ENCODE measurements around the gene GASK1A. TPM values are rescaled to one million over a fixed set of nuclear protein-coding genes. Genes with fewer than 3 reads are reported as not detected.

Gene GASK1A
- total and polyA plus RNA-seq, 10 of the 15 experiments (the other 5 are each of a cell fraction or from before 2014, with no cell fraction given): 0.18 TPM; not detected in 9

DNA sequence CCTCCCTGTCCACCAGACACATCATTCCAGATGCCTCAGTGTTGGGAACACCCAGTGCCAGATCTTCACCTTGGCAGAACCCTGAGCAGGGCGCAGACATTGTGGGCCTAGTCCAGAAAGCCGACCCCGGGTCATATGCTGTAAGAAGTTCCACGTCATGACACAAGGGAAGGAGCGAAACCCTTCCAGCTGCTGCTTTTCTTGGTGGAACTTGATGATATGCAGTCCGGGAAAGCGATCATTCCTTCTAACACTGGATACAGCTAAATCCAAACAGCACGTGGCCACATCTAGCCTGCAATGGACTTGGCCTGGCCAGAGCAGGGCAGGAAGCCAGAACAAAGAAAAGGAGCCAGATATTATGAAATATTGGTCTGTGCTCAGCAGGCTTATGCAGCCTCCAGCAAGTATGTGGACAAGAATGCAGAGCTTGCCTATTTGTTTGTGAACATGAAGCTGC, 22.0 kb downstream of the GASK1A start:
- no peak overlapping the region for H3K4me3 ChIP-seq
- ChIA-PET CTCF (interaction anchor here (1.4 kb wide), 1 partner anchor 71 kb away, joined by 3 read pairs; no protein-coding TSS in a partner anchor), RAD21 (ENCODE audit: unreplicated experiment) (interaction anchor here (0.6 kb wide), 1 partner anchor 146 kb away, joined by 3 read pairs; no protein-coding TSS in a partner anchor), SMC1A (ENCODE audit: uncharacterized antibody, unreplicated experiment) (no interaction called here), POLR2A (no interaction called here)
- in situ Hi-C loops (cut with MboI) (no loop called here), intact Hi-C loops (cut with micrococcal nuclease; ENCODE audit: unreplicated experiment) (no loop called here)
- no peaks in the 10 kb centered on the region for H3K9me3 ChIP-seq (replicated peaks; ENCODE audit: control insufficient read depth, insufficient read depth, low read length)
- H4K20me1 ChIP-seq (ENCODE audit: control insufficient read depth, insufficient read depth): 0 out of 2 replicates have a peak, but pooled peaks cover 2% of the 10 kb centered on the region
- FAIRE-seq (no peak), DNase-seq (ENCODE audit: low read depth, low spot score) (no peak), ATAC-seq (no peak)
- no peak overlapping the region for H2AFZ ChIP-seq (ENCODE audit: control insufficient read depth, low read depth, low read length)
- no peak overlapping the region for H3K9ac ChIP-seq (ENCODE audit: control insufficient read depth, insufficient read depth, low read length)
- BruUV-seq (replicated peaks): no TSS peak
- H3K36me3 ChIP-seq (ENCODE audit: control insufficient read depth in 2 of 2, insufficient read depth in 2 of 2, low read length in 1 of 2): no peaks in the 10 kb centered on the region
- no peaks in the 10 kb centered on the region for H3K4me1 ChIP-seq (ENCODE audit: control insufficient read depth, insufficient read depth, low read length)
- no peak overlapping the region for H3K4me2 ChIP-seq (ENCODE audit: control insufficient read depth, insufficient read depth)
- H3K27me3 ChIP-seq (replicated peaks in 1 of 2; ENCODE audit: control insufficient read depth in 2 of 2, insufficient read depth in 2 of 2, low read length in 1 of 2): no peaks in the 10 kb centered on the region; a peak in 3 of 4 replicates
- TF ChIP-seq NFYA (IDR thresholded peaks at IDR 0.05; ENCODE audit: borderline replicate concordance, low read depth, low read length) (no peak), TAF1 (IDR thresholded peaks at IDR 0.05; ENCODE audit: borderline replicate concordance, low read depth, low read length) (no peak), RFX5 (IDR thresholded peaks at IDR 0.05; ENCODE audit: low read depth, low read length) (no peak)
- 17% methylated on average over 8 of the region's 8 CpGs for WGBS (ENCODE audit: insufficient coverage, insufficient replicate concordance, low lambda C conversion rate, missing lambda C conversion rate)
- H3K27ac ChIP-seq (ENCODE audit: control insufficient read depth, insufficient read depth): no peak overlapping the region
- no peaks in the 10 kb centered on the region for H3K79me2 ChIP-seq (ENCODE audit: control insufficient read depth, insufficient read depth, low read length)

DNA sequence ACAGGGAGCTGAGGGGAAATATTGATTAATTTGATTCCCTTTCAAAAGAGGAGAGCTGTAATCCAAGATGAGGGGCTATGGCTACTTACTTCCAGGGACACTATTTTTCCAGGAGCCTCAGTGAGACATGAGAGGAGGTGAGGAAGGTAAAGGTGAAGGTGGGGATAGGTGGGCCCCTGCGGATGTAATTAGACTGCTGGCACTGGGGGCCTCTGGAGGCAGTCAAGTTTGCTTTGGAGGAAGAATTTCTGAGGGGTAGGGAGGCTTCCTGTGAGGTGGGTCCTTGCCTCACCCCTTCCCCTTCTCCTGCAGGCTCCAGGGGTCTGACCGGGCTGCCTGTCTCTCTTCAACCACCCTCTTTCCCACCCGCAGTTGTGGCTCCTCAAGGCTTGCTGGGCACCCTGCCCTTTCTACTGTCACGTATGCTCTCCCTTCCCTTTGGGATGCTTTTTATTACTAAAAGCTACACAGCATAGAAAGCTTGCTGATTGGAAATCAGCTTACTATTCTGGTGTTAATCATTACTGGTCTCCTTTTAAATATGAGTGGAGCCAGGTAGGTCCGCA, 22.5 kb downstream of the GASK1A start:
- 42% methylated on average over 5 of the region's 5 CpGs for WGBS (ENCODE audit: insufficient coverage, insufficient replicate concordance, low lambda C conversion rate, missing lambda C conversion rate)
- Histone ChIP-seq H3K4me3 (no peak overlapping the region), H3K27ac (ENCODE audit: control insufficient read depth, insufficient read depth) (no peak overlapping the region), H4K20me1 (ENCODE audit: control insufficient read depth, insufficient read depth) (0 out of 2 replicates have a peak, but pooled peaks cover 2% of the 10 kb centered on the region), H3K79me2 (ENCODE audit: control insufficient read depth, insufficient read depth, low read length) (no peaks in the 10 kb centered on the region), H3K4me2 (ENCODE audit: control insufficient read depth, insufficient read depth) (no peak overlapping the region), H3K27me3 (replicated peaks in 1 of 2; ENCODE audit: control insufficient read depth in 2 of 2, insufficient read depth in 2 of 2, low read length in 1 of 2) (no peaks in the 10 kb centered on the region; a peak in 3 of 4 replicates), H3K9me3 (replicated peaks; ENCODE audit: control insufficient read depth, insufficient read depth, low read length) (no peaks in the 10 kb centered on the region), H3K36me3 (ENCODE audit: control insufficient read depth in 2 of 2, insufficient read depth in 2 of 2, low read length in 1 of 2) (no peaks in the 10 kb centered on the region), H2AFZ (ENCODE audit: control insufficient read depth, low read depth, low read length) (no peak overlapping the region), H3K4me1 (ENCODE audit: control insufficient read depth, insufficient read depth, low read length) (no peaks in the 10 kb centered on the region), H3K9ac (ENCODE audit: control insufficient read depth, insufficient read depth, low read length) (no peak overlapping the region)
- ATAC-seq (no peak), DNase-seq (ENCODE audit: low read depth, low spot score) (no peak), FAIRE-seq (no peak)
- POLR2A ChIA-PET: no interaction called here
- SMC1A ChIA-PET (ENCODE audit: uncharacterized antibody, unreplicated experiment): interaction anchor here (0.7 to 1.3 kb wide), 2 partner anchors 41 to 175 kb away, joined by 3 to 4 read pairs; no protein-coding TSS in a partner anchor
- no peak for TF ChIP-seq MTA2 (IDR thresholded peaks at IDR 0.05; ENCODE audit: low read depth)
- TF ChIP-seq, protein P1, sequence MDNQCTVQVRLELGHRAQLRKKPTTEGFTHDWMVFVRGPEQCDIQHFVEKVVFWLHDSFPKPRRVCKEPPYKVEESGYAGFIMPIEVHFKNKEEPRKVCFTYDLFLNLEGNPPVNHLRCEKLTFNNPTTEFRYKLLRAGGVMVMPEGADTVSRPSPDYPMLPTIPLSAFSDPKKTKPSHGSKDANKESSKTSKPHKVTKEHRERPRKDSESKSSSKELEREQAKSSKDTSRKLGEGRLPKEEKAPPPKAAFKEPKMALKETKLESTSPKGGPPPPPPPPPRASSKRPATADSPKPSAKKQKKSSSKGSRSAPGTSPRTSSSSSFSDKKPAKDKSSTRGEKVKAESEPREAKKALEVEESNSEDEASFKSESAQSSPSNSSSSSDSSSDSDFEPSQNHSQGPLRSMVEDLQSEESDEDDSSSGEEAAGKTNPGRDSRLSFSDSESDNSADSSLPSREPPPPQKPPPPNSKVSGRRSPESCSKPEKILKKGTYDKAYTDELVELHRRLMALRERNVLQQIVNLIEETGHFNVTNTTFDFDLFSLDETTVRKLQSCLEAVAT (IDR thresholded peaks at IDR 0.05): no peak
- TF ChIP-seq CHD4 (IDR thresholded peaks at IDR 0.05): no peak
- no peak for TF ChIP-seq CHD2 (IDR thresholded peaks at IDR 0.05; ENCODE audit: borderline replicate concordance, low read depth, low read length)
- no peak for TF ChIP-seq ZNF24 (IDR thresholded peaks at IDR 0.05)
- TF ChIP-seq FOS (IDR thresholded peaks at IDR 0.05; ENCODE audit: borderline replicate concordance, extremely low read depth, insufficient read length): no peak
- TF ChIP-seq ZNF622 (IDR thresholded peaks at IDR 0.05): no peak
- TF ChIP-seq, protein P2, sequence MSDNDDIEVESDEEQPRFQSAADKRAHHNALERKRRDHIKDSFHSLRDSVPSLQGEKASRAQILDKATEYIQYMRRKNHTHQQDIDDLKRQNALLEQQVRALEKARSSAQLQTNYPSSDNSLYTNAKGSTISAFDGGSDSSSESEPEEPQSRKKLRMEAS (IDR thresholded peaks at IDR 0.05; ENCODE audit: low read depth, low read length): no peak
- TF ChIP-seq IKZF2 (IDR thresholded peaks at IDR 0.05): no peak
- RAD21 ChIA-PET (ENCODE audit: unreplicated experiment): no interaction called here
- in situ Hi-C loops (cut with MboI): no loop called here
- no TSS peak for BruUV-seq (replicated peaks)
- intact Hi-C loops (cut with micrococcal nuclease; ENCODE audit: unreplicated experiment): no loop called here
- CTCF ChIA-PET: interaction anchor here (1.4 kb wide), 1 partner anchor 70 kb away, joined by 3 read pairs; no protein-coding TSS in a partner anchor

Data from GM12878 (cell line).